BLaER1 treated with 17β-estradiol and CSF1 and Interleukin-3, amounts not matched to agents 10 nM and 100 nM (cell line): ENCODE data around the gene ITGA2.
A peak's percentile ranks its signal among the peaks of the same experiment; 100 is the strongest.

Experiments
- H3K27ac ChIP-seq, 11 experiments: shearing (Covaris generic); formaldehyde crosslinking; 2 replicates each; pipeline ENCODE4 v1.8.1; 2022
- H3K27me3 ChIP-seq, 11 experiments: shearing (Covaris generic); formaldehyde crosslinking; 2 replicates each; pipeline ENCODE4 v1.8.1; 2022
- H3K36me3 ChIP-seq, 11 experiments: shearing (Covaris generic); formaldehyde crosslinking; 2 replicates each; pipeline ENCODE4 v1.8.1; 2022
- H3K4me1 ChIP-seq, 10 experiments: shearing (Covaris generic); formaldehyde crosslinking; 2 replicates each; pipeline ENCODE4 v1.8.1; 2022
- H3K4me2 ChIP-seq, 11 experiments: shearing (Covaris generic); formaldehyde crosslinking; 2 replicates each; pipeline ENCODE4 v1.8.1; 2022
- H3K4me3 ChIP-seq, 10 experiments: shearing (Covaris generic); formaldehyde crosslinking; 2 replicates each; pipeline ENCODE4 v1.8.1; 2022
- H3K9ac ChIP-seq, 11 experiments: shearing (Covaris generic); formaldehyde crosslinking; 2 replicates each; pipeline ENCODE4 v1.8.1; 2022
- H3K9me3 ChIP-seq, 11 experiments: shearing (Covaris generic); formaldehyde crosslinking; replicated peaks in 1 of 11; 2 replicates each; pipeline ENCODE4 v1.8.1; 2022
- H4K20me1 ChIP-seq, 11 experiments: shearing (Covaris generic); formaldehyde crosslinking; 2 replicates each; pipeline ENCODE4 v1.8.1; 2022
- Cebpa-rat ChIP-seq, 11 experiments: shearing (Covaris generic); IDR thresholded peaks; 2 replicates each; pipeline ENCODE4 v1.8.1; 2022

Gene ITGA2

DNA sequence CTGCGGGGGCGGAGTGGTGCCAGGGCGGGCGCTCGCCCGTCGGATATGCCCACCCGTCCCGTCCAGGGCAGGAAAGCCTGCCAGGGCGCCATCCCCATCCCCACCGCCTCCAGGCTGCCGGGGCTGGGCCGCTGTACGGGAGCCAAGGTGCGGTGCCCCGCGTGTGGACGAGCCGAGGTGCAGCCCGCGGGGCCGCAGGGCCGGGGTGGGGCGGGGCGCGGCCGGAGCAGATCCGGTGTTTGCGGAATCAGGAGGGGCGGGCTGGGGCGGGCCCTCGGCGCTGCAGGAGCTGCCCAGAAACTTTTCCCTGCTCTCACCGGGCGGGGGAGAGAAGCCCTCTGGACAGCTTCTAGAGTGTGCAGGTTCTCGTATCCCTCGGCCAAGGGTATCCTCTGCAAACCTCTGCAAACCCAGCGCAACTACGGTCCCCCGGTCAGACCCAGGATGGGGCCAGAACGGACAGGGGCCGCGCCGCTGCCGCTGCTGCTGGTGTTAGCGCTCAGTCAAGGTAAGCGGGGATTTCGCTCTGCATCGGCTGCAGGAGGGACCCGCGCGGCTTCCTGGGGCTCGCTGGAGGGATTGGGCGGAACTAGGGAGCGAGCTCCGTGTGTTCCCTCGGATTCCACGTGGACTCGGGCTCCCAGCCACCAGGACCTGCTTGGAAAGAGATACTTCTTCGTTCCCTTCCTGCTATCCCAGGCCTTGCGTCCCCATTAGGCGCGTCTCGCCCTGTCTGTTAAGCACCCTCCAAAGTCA lies at the start of gene ITGA2:
Gene ITGA2, plus strand, starts transcription at position 328 of the 756 bp plus-strand sequence. Its CDS starts 117 bp downstream, at position 445.
- Histone ChIP-seq H3K4me1 (peaks cover 8 to 35% (median 12%) of the 10 kb centered on the region in 10 experiments; a peak in 19 of 20 replicates), H3K9ac (peak within 1 kb of the TSS in 10 of 11 experiments; percentile 7 to 65 (median 52); a peak in 18 of 22 replicates)

DNA sequence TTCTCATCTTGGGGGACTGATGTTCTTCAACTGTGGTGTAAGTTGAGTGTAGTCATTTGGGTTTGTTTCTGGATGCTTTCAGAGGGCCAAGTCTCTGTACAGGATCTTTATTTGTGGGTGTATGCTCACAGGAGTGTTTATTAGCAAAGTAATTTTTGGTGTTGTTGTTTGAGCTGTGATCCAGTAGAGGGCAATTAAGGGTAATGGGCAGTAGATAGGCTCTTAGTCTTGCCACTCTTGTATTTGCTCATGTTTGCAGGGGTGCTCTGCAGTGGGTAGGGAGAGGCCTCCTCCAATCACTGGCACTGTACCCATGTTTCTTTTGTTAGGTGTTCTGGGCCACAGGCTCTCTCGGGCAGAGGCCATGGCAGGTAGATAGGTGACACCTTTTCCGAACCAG lies 45.9 kb upstream of the ITGA2 start:
- Histone ChIP-seq H3K4me1 (peaks cover 5 to 19% (median 10%) of the 10 kb centered on the region in 10 experiments; a peak in 16 of 20 replicates), H3K9me3 (no peaks in the 10 kb centered on the region), H3K9ac (no peak overlapping the region), H3K36me3 (no peaks in the 10 kb centered on the region), H3K4me2 (no peak overlapping the region), H3K27me3 (no peaks in the 10 kb centered on the region), H3K4me3 (no peak overlapping the region), H4K20me1 (no peaks in the 10 kb centered on the region), H3K27ac (no peak overlapping the region)
- TF ChIP-seq Cebpa-rat (IDR thresholded peaks at IDR 0.05): no peak

More for the DNA sequence above, at the start of gene ITGA2:
- no peak for TF ChIP-seq Cebpa-rat (IDR thresholded peaks at IDR 0.05)
- Histone ChIP-seq H3K27ac (peak within 1 kb of the TSS in 1 of 11 experiments; percentile 35; a peak in 1 of 22 replicates), H3K27me3 (peaks cover 34 to 68% (median 55%) of the 10 kb centered on the region in 11 experiments), H3K4me3 (peak within 1 kb of the TSS; percentile 56 to 80 (median 65)), H3K36me3 (0 out of 22 replicates have a peak, but pooled peaks cover 0 to 4% (median 0%) of the 10 kb centered on the region in 11 experiments), H4K20me1 (peaks cover 0 to 4% (median 0%) of the 10 kb centered on the region in 11 experiments; a peak in 1 of 22 replicates), H3K9me3 (no peaks in the 10 kb centered on the region), H3K4me2 (peak within 1 kb of the TSS; percentile 76 to 99 (median 94))

DNA sequence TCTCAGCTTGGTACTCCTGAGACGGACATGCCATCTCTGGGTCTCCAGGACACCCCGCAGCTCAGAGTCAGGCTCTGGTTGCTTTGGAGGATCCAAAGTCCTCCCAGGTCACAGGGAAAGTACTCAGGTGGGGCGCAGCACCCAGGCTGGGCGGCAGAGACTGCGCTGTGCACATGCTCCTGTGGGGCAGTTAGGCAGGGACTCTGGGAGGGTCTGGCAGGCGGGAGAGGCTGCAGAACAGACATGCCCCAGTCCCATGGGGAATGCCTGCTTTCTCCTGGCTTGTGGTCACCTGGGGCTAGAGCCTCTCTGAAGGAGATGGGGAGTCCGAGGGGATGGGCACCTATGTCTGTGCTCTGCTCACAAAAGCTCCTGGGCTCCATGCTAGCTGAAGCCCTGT lies 45.3 kb upstream of the ITGA2 start:
- H3K9ac ChIP-seq: no peak overlapping the region
- no peaks in the 10 kb centered on the region for H3K36me3 ChIP-seq
- no peak overlapping the region for H3K27ac ChIP-seq
- H3K4me1 ChIP-seq: peaks cover 10 to 24% (median 14%) of the 10 kb centered on the region in 10 experiments
- H3K4me2 ChIP-seq: no peak overlapping the region
- no peaks in the 10 kb centered on the region for H4K20me1 ChIP-seq
- H3K9me3 ChIP-seq: no peaks in the 10 kb centered on the region
- no peak overlapping the region for H3K4me3 ChIP-seq
- H3K27me3 ChIP-seq: no peaks in the 10 kb centered on the region
- TF ChIP-seq Cebpa-rat (IDR thresholded peaks at IDR 0.05): no peak

- no peak for TF ChIP-seq Cebpa-rat (IDR thresholded peaks at IDR 0.05)
- H3K36me3 ChIP-seq: no peaks in the 10 kb centered on the region
- no peaks in the 10 kb centered on the region for H3K27me3 ChIP-seq
- peak overlapping the region in 7 of 11 experiments; percentile 11 to 48 (median 41); a peak in 10 of 22 replicates for H3K27ac ChIP-seq
- H3K4me1 ChIP-seq: peaks cover 14 to 29% (median 21%) of the 10 kb centered on the region in 10 experiments
- peak overlapping the region; percentile 32 to 65 (median 52); a peak in 15 of 22 replicates for H3K9ac ChIP-seq
- H3K4me2 ChIP-seq: peak overlapping the region; percentile 41 to 85 (median 75); a peak in 21 of 22 replicates
- H3K9me3 ChIP-seq: no peaks in the 10 kb centered on the region
- no peaks in the 10 kb centered on the region for H4K20me1 ChIP-seq
- peak overlapping the region; percentile 23 to 56 (median 46); a peak in 14 of 20 replicates for H3K4me3 ChIP-seq
Observed at GRCh38 chr5:52945040-52945439, 44.1 kb upstream of the ITGA2 start.

- Histone ChIP-seq H4K20me1 (no peaks in the 10 kb centered on the region), H3K4me2 (no peak overlapping the region), H3K27me3 (no peaks in the 10 kb centered on the region), H3K4me1 (peaks cover 14 to 29% (median 21%) of the 10 kb centered on the region in 10 experiments), H3K4me3 (no peak overlapping the region), H3K36me3 (no peaks in the 10 kb centered on the region), H3K27ac (no peak overlapping the region), H3K9ac (no peak overlapping the region), H3K9me3 (no peaks in the 10 kb centered on the region)
- no peak for TF ChIP-seq Cebpa-rat (IDR thresholded peaks at IDR 0.05)
Observed at GRCh38 chr5:52947208-52947607, 41.9 kb upstream of the ITGA2 start.

GRCh38 chr5:52947851-52948250 lies 41.3 kb upstream of the ITGA2 start:
- Histone ChIP-seq H3K36me3 (no peaks in the 10 kb centered on the region), H3K4me3 (no peak overlapping the region), H3K27ac (peak overlapping the region in 2 of 11 experiments; percentile 15 to 24; a peak in 3 of 22 replicates), H3K27me3 (no peaks in the 10 kb centered on the region), H3K9me3 (no peaks in the 10 kb centered on the region), H3K4me2 (peak overlapping the region in 5 of 11 experiments; percentile 27 to 62 (median 43); a peak in 6 of 22 replicates), H4K20me1 (no peaks in the 10 kb centered on the region), H3K4me1 (peaks cover 14 to 29% (median 21%) of the 10 kb centered on the region in 10 experiments), H3K9ac (no peak overlapping the region; a peak in 1 of 22 replicates)
- no peak for TF ChIP-seq Cebpa-rat (IDR thresholded peaks at IDR 0.05)

DNA sequence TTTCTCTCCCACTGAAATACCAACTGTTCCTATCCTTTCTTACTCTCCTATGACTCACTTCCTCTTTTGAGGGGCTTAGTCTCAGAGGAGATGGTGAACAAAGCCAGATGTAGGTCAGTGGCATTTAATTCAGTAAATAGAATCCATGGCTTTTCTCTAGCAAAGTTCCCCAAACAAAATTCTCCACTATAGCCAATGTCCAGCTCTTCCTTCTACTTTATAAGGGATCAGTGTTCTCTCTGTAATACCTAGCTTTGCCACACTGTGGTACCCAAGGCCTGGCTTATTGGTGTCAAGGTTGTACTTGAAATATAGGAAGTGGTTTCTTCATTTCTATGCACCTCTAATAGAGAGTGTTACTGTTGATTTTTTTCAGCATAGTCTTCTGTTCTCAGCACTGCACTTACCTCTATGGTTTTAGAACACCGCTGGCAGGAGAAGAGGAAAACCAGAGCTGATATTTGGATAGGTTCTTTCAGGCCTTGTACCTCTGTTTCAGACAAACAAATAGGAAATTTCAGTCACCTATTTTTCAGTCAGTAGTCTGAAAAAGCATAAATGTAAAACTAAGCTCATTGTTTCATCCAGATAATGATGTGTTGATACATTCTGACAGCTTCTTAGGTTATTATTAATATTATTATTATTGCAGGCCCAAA lies 40.6 kb upstream of the ITGA2 start:
- no peak for TF ChIP-seq Cebpa-rat (IDR thresholded peaks at IDR 0.05)

DNA sequence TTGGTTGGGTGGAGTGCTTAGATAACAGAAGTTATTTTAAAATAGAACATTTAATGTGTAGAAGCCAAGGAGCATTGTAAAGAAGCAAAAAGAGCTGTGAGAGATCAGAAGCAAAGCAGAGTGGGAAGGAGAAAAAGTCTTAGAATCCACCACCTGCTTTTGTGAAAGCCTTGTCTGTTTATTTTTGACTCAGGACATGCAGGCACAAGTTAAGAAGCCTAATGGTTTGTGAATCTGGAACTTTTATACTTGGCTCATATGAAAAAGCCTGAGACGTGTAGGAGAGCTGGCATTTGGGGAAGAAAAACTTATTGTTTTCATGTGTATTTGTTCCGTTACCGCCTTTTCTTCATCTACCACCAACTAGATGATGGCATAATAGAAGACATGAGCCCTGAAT lies 38.5 kb upstream of the ITGA2 start:
- Histone ChIP-seq H3K4me2 (no peak overlapping the region), H3K9me3 (no peaks in the 10 kb centered on the region), H3K4me3 (no peak overlapping the region), H3K27me3 (no peaks in the 10 kb centered on the region), H3K36me3 (no peaks in the 10 kb centered on the region), H3K4me1 (peaks cover 10 to 22% (median 17%) of the 10 kb centered on the region in 10 experiments), H4K20me1 (no peaks in the 10 kb centered on the region), H3K27ac (no peak overlapping the region), H3K9ac (no peak overlapping the region)
- no peak for TF ChIP-seq Cebpa-rat (IDR thresholded peaks at IDR 0.05)

More for the DNA sequence above, 40.6 kb upstream of the ITGA2 start:
- H3K9me3 ChIP-seq: no peaks in the 10 kb centered on the region
- H3K36me3 ChIP-seq: no peaks in the 10 kb centered on the region
- no peaks in the 10 kb centered on the region for H4K20me1 ChIP-seq
- H3K4me3 ChIP-seq: no peak overlapping the region
- no peaks in the 10 kb centered on the region for H3K27me3 ChIP-seq
- peak overlapping the region; percentile 7 to 62 (median 42); a peak in 21 of 22 replicates for H3K4me2 ChIP-seq
- H3K4me1 ChIP-seq: peaks cover 14 to 29% (median 21%) of the 10 kb centered on the region in 10 experiments
- H3K27ac ChIP-seq: peak overlapping the region in 7 of 11 experiments; percentile 15 to 48 (median 24); a peak in 13 of 22 replicates
- no peak overlapping the region for H3K9ac ChIP-seq

DNA sequence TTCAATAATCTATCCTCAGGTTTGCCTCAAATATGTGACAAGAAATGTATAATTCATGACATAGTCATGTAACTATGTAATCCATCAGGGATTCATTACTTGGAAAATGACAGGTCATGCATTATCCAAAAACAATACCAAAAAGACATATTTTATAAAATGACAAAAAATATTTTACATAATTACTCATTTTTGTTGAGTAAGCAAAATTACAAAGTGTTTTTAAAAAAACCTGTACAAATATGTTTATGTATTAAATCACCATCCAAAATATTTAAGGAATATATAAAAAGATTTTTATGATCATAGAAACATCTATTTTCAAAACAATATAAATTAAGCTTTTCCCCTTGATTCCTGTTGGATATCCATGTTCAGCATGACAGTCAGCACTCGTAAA lies 36.7 kb upstream of the ITGA2 start:
- no peaks in the 10 kb centered on the region for H4K20me1 ChIP-seq
- TF ChIP-seq Cebpa-rat (IDR thresholded peaks at IDR 0.05): no peak
- H3K9ac ChIP-seq: no peak overlapping the region
- no peaks in the 10 kb centered on the region for H3K27me3 ChIP-seq
- H3K4me2 ChIP-seq: no peak overlapping the region
- no peak overlapping the region for H3K27ac ChIP-seq
- H3K9me3 ChIP-seq: no peaks in the 10 kb centered on the region
- H3K4me1 ChIP-seq: peaks cover 10 to 22% (median 17%) of the 10 kb centered on the region in 10 experiments
- no peak overlapping the region for H3K4me3 ChIP-seq
- no peaks in the 10 kb centered on the region for H3K36me3 ChIP-seq
